ENCODE data around the gene DYNLT3. TPM values are rescaled to one million over a fixed set of nuclear protein-coding genes. Genes with fewer than 3 reads are reported as not detected.
A peak's percentile ranks its signal among the peaks of the same experiment; 100 is the strongest.

Gene DYNLT3
- total RNA-seq, 1 donor = 58.6 TPM

DNA sequence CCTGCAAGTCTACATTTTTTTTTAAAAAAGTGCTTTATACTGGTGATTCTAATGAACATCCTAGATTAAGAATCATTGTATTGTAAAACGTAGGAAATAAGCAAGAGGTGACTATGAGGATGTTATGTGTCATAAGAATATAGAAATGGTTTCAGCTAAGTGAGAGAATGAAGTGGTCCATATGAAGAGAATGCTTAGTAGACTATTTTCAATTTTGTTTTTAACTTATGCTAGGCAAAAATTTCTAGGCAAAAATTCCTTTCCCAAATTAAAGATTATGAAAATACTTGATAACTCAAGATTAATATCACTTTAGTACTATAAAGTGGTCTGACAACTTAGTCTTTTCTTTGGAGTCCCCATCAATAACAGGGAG, 825 bp downstream of the DYNLT3 start:
- Histone ChIP-seq H2AFZ (ENCODE audit: low read length) (peak overlapping the region; percentile 93), H3K79me2 (ENCODE audit: insufficient read depth, low read length) (no peaks in the 10 kb centered on the region), H3K4me1 (ENCODE audit: insufficient read depth, low read length) (peaks cover 4% of the 10 kb centered on the region)

DNA sequence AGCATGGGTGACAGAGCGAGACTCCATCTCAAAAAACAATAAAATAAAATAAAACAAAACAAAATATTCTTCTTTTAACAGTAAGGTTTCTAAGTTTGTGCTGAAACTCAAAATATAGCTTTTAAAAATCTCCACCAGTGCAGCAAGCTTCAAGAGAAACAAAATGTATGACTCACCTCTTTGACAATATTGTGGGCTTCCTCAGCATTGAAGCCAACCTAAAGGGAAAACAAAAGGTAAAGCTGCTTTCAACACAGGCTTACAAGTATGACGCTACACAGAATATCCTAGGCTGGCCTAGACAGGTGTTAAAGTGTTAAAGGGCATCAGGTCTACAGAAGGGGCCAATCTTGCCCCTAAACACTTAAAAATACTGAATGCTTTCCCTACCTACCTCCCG, 1.2 kb downstream of the DYNLT3 start:
- TF ChIP-seq, protein P1, sequence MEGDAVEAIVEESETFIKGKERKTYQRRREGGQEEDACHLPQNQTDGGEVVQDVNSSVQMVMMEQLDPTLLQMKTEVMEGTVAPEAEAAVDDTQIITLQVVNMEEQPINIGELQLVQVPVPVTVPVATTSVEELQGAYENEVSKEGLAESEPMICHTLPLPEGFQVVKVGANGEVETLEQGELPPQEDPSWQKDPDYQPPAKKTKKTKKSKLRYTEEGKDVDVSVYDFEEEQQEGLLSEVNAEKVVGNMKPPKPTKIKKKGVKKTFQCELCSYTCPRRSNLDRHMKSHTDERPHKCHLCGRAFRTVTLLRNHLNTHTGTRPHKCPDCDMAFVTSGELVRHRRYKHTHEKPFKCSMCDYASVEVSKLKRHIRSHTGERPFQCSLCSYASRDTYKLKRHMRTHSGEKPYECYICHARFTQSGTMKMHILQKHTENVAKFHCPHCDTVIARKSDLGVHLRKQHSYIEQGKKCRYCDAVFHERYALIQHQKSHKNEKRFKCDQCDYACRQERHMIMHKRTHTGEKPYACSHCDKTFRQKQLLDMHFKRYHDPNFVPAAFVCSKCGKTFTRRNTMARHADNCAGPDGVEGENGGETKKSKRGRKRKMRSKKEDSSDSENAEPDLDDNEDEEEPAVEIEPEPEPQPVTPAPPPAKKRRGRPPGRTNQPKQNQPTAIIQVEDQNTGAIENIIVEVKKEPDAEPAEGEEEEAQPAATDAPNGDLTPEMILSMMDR (IDR thresholded peaks at IDR 0.05; ENCODE audit: extremely low read depth, low read depth, low read length) = no peak
- Histone ChIP-seq H3K36me3 (ENCODE audit: insufficient read depth, low read length) (no peaks in the 10 kb centered on the region), H2AFZ (ENCODE audit: low read length) (no peak overlapping the region), H3K27me3 (ENCODE audit: insufficient read depth, low read length) (no peaks in the 10 kb centered on the region), H3K4me1 (ENCODE audit: insufficient read depth, low read length) (peaks cover 4% of the 10 kb centered on the region), H3K4me2 (ENCODE audit: insufficient read depth, low read length) (peak overlapping the region; percentile 77), H4K20me1 (ENCODE audit: insufficient read depth, low read length) (no peaks in the 10 kb centered on the region), H3K79me2 (ENCODE audit: insufficient read depth, low read length) (no peaks in the 10 kb centered on the region), H3K4me3 (ENCODE audit: insufficient read depth, low read length) (peak overlapping the region; percentile 80), H3K9me3 (ENCODE audit: low read depth, low read length) (no peaks in the 10 kb centered on the region), H3K27ac (ENCODE audit: low read depth, low read length) (peak overlapping the region; percentile 75)
- DNase-seq (ENCODE audit: insufficient read length, low spot score, missing footprints) = peak; percentile 1

More for the DNA sequence above, 825 bp downstream of the DYNLT3 start:
- Histone ChIP-seq H3K27me3 (ENCODE audit: insufficient read depth, low read length) (no peaks in the 10 kb centered on the region), H3K4me3 (ENCODE audit: insufficient read depth, low read length) (peak overlapping the region; percentile 80), H3K4me2 (ENCODE audit: insufficient read depth, low read length) (peak overlapping the region; percentile 77), H4K20me1 (ENCODE audit: insufficient read depth, low read length) (no peaks in the 10 kb centered on the region), H3K36me3 (ENCODE audit: insufficient read depth, low read length) (no peaks in the 10 kb centered on the region), H3K27ac (ENCODE audit: low read depth, low read length) (peak overlapping the region; percentile 75), H3K9me3 (ENCODE audit: low read depth, low read length) (no peaks in the 10 kb centered on the region)
- DNase-seq (ENCODE audit: insufficient read length, low spot score, missing footprints) = no peak
- TF ChIP-seq, protein P1 (IDR thresholded peaks at IDR 0.05; ENCODE audit: extremely low read depth, low read depth, low read length) = no peak

DNA sequence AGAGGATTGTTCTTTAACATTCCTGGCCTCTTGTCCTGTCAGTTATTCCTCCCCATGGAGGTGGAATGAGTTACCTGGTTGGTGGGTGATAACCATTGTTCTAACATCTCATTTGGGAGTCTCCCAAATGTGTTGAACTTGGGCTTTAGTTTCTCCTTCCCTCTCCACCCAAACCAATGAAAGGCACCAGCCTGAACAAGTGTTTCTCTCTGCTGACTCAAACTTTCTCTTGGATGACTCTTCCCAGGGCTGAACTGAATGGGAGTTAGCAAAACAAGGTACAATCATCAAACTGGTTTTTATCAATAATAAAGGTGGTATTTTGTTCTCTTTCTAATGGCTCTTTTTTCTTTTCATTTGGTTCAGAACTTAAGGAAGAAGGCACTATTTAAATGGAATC, 2.7 kb downstream of the DYNLT3 start:
- TF ChIP-seq, protein P1 (IDR thresholded peaks at IDR 0.05; ENCODE audit: extremely low read depth, low read depth, low read length) = no peak
- DNase-seq (ENCODE audit: insufficient read length, low spot score, missing footprints) = no peak
- no peaks in the 10 kb centered on the region for H3K36me3 ChIP-seq (ENCODE audit: insufficient read depth, low read length)
- H3K9me3 ChIP-seq (ENCODE audit: low read depth, low read length) = no peaks in the 10 kb centered on the region
- H3K4me2 ChIP-seq (ENCODE audit: insufficient read depth, low read length) = no peak overlapping the region
- no peaks in the 10 kb centered on the region for H3K79me2 ChIP-seq (ENCODE audit: insufficient read depth, low read length)
- H3K4me3 ChIP-seq (ENCODE audit: insufficient read depth, low read length) = no peak overlapping the region
- no peak overlapping the region for H3K27ac ChIP-seq (ENCODE audit: low read depth, low read length)
- H2AFZ ChIP-seq (ENCODE audit: low read length) = no peak overlapping the region
- no peaks in the 10 kb centered on the region for H4K20me1 ChIP-seq (ENCODE audit: insufficient read depth, low read length)
- peaks cover 4% of the 10 kb centered on the region for H3K4me1 ChIP-seq (ENCODE audit: insufficient read depth, low read length)
- no peaks in the 10 kb centered on the region for H3K27me3 ChIP-seq (ENCODE audit: insufficient read depth, low read length)

DNA sequence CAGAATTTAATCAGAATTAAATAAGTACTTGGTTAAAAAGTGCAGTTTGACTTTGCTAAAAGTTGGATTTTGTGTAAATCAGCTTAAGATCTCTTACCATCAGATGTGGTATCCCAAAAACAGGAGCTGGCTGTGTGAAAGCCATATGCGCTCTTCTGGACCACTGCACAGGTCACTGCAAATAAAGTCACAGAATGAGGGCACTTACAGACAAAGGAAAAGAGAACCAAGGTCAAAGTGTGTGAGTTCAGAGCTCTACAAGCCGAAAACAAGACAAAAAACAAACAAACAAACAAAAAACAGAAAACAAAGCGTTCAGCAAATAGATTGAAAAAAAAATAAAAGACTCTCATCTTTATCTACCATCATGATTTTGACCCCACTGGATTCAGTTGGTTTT, 6.4 kb downstream of the DYNLT3 start:
- DNase-seq (ENCODE audit: insufficient read length, low spot score, missing footprints) = no peak
- H3K36me3 ChIP-seq (ENCODE audit: insufficient read depth, low read length) = no peaks in the 10 kb centered on the region
- H4K20me1 ChIP-seq (ENCODE audit: insufficient read depth, low read length) = no peaks in the 10 kb centered on the region
- no peaks in the 10 kb centered on the region for H3K9me3 ChIP-seq (ENCODE audit: low read depth, low read length)
- H3K27ac ChIP-seq (ENCODE audit: low read depth, low read length) = no peak overlapping the region
- TF ChIP-seq, protein P1 (IDR thresholded peaks at IDR 0.05; ENCODE audit: extremely low read depth, low read depth, low read length) = no peak
- H3K4me3 ChIP-seq (ENCODE audit: insufficient read depth, low read length) = no peak overlapping the region
- no peaks in the 10 kb centered on the region for H3K4me1 ChIP-seq (ENCODE audit: insufficient read depth, low read length)
- H3K27me3 ChIP-seq (ENCODE audit: insufficient read depth, low read length) = no peaks in the 10 kb centered on the region
- no peaks in the 10 kb centered on the region for H3K79me2 ChIP-seq (ENCODE audit: insufficient read depth, low read length)
- no peak overlapping the region for H2AFZ ChIP-seq (ENCODE audit: low read length)
- H3K4me2 ChIP-seq (ENCODE audit: insufficient read depth, low read length) = no peak overlapping the region

Measured in osteoblast (primary cell).